Fibroblast of lung (primary cell): ENCODE data around the gene TMEM151B.

Source experiments
- CTCF ChIP-seq, 2 donors: IDR thresholded peaks in 1 of 2; conservative IDR thresholded peaks in 1 of 2; 1 replicate in 1 of 2; 2 replicates in 1 of 2; pipeline ENCODE4 v1.5.1; 2011 to 2012; ENCODE audit warnings: low read length in 2 of 2, control low read depth in 1 of 2, inconsistent platforms in 1 of 2, low read depth in 1 of 2, mild to moderate bottlenecking in 1 of 2
- EZH2 ChIP-seq: IDR thresholded peaks from 2 replicates; pipeline ENCODE4 v1.5.1; 2012; ENCODE audit warnings: low read length, control low read depth, mild to moderate bottlenecking; ENCODE audit errors: missing control alignments

DNA sequence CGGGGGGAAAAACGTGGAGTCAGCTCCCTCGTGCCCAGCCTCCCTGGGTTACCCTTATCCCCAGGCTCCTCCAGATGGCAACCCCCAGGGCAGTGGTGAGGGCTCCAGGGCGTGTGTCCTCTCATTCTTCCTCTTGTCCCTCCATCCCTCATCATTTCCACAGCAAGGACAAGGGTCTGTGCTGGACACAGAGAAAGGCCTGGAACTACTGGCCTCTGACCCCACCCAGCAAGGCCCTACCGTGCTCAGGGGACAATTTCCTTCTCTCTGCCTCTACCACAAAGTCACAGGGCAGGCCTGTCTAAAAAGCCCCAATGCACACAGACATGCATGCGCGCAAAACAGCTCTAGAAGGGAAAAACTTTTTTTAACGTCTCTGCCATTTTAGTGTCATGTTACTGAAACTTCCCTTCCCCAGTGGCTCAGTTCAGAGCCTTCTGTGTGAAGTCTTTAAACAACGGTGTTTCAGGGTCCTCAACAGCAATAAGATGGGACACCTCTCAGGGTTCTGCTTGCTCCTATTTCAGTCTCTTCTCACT, 11.9 kb upstream of the TMEM151B start:
- no peak for TF ChIP-seq CTCF (conservative IDR thresholded peaks at IDR 0.05 in 1 of 2, IDR thresholded peaks at IDR 0.05 in 1 of 2; ENCODE audit: low read depth in 1 of 2, low read length in 2 of 2)
- TF ChIP-seq EZH2, result no peak
